Muscle layer of colon (tissue), 2 donors: ENCODE measurements around the gene ARL8A.
"Not testable (repeated sequence)": the region's sequence is repeated elsewhere in the genome, so short reads cannot be mapped to it uniquely, and the experiment has no call there.

Experiments
- H3K27ac ChIP-seq: one replicate; pipeline ENCODE4 v1.7.0; 2013; ENCODE audit warnings: low read depth, mild to moderate bottlenecking, low read length, moderate library complexity
- H3K27me3 ChIP-seq, 2 donors: one replicate each; pipeline ENCODE4 v1.7.0; 2013; ENCODE audit warnings: low read length in 2 of 2, mild to moderate bottlenecking in 2 of 2; ENCODE audit not compliant: insufficient read depth in 2 of 2, control insufficient read depth in 1 of 2
- H3K36me3 ChIP-seq: one replicate; pipeline ENCODE4 v1.7.0; 2013; ENCODE audit warnings: mild to moderate bottlenecking, low read length; ENCODE audit not compliant: insufficient read depth
- H3K4me1 ChIP-seq: one replicate; pipeline ENCODE4 v1.7.0; 2013; ENCODE audit warnings: mild to moderate bottlenecking, low read length; ENCODE audit not compliant: insufficient read depth
- H3K4me3 ChIP-seq, 2 donors: one replicate each; pipeline ENCODE4 v1.7.0; 2013; ENCODE audit warnings: low read length in 2 of 2, low read depth in 1 of 2, mild to moderate bottlenecking in 1 of 2, moderate library complexity in 1 of 2
- H3K9ac ChIP-seq: one replicate; pipeline ENCODE4 v1.7.0; 2013; ENCODE audit warnings: low read length
- H3K9me3 ChIP-seq: one replicate; pipeline ENCODE4 v1.7.0; 2013; ENCODE audit warnings: mild to moderate bottlenecking, low read length
- donor health status: abdominal sarcoma.
- donor health status: Adenocarcinoma of cecum.

ARL8A gene

DNA sequence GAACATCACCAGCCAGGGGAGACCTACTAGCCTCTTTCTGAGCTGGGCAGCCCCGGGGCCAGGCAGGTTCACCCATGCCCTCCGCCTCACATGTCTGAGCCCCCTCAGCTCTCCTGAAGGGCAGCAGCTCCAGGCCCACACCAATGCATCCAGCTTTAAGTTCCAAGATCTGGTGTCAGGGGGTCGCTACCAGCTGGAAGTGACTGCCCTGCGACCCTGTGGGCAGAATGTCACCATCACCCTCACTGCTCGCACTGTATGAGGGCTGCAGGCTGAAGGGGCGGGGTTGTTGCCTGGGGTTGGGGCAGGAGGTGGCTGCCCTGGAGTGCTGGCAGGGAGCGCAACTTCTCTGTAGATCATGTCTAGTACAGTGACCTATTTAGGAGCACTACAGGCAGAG is 24.3 kb upstream of the ARL8A start:
- Histone ChIP-seq H3K4me1 (no peaks in the 10 kb centered on the region), H3K27me3 (no peaks in the 10 kb centered on the region), H3K9ac (no peak overlapping the region), H3K4me3 (no peak overlapping the region), H3K27ac (no peak overlapping the region), H3K36me3 (no peaks in the 10 kb centered on the region), H3K9me3 (no peaks in the 10 kb centered on the region)

DNA sequence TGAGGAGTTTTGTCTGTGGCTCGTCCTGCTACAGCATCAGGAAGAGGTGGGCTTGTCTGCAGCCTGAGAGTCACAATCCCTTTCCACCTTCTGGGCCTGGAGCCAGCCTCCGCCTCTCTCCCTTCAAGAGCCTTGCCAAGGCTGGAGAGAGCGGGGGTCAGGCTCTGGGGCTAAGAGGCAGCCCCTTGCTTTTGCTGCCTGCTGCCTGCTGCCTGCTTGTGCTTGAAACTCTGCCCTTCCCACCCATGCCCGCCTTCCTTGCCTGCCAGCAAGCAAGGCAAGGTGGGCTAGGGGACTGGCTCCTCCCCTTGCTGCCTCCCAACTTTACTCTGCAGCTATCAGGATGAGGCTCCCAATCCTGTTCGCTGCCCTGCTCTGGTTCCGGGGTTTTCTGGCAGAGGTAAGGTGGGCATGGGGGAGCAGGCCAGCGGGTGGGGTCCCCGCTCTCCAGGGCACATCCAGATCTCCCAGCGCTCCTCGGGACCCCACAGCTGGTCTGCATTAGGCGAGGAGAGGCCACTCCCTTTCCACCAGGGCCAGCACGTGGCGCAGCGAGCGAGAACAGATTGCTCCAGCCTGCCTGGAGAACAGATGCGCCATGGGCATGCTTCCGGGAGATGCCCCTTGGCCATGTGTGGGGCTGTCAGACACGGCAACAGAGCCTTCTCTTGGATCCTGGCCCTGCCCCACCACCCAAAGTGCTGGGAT is 23.3 kb upstream of the ARL8A start:
- Histone ChIP-seq H3K27me3 (no peaks in the 10 kb centered on the region), H3K9me3 (no peaks in the 10 kb centered on the region), H3K36me3 (no peaks in the 10 kb centered on the region), H3K4me3 (no peak overlapping the region), H3K4me1 (no peaks in the 10 kb centered on the region), H3K9ac (no peak overlapping the region), H3K27ac (no peak overlapping the region)

DNA sequence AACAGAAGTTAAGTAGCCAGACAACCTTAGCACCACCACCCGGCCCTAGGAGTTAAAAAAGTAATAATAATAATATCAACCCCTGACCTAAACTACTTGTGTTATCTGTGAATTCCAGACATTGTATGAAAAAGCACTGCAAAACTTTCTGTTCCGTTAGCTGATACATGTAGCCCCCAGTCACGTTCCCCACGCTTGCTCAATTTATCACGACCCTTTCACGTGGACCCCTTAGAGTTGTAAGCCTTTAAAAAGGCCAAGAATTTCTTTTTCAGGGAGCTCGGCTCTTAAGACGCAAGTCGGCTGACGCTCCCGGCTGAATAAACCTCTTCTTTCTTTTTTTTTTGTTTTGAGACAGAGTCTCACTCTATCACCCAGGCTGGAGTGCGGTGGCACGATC is 22.5 kb upstream of the ARL8A start:
- H3K9me3 ChIP-seq, H3K36me3 ChIP-seq, H3K4me3 ChIP-seq, H3K27ac ChIP-seq, H3K4me1 ChIP-seq, H3K9ac ChIP-seq, H3K27me3 ChIP-seq: not testable (repeated sequence)

DNA sequence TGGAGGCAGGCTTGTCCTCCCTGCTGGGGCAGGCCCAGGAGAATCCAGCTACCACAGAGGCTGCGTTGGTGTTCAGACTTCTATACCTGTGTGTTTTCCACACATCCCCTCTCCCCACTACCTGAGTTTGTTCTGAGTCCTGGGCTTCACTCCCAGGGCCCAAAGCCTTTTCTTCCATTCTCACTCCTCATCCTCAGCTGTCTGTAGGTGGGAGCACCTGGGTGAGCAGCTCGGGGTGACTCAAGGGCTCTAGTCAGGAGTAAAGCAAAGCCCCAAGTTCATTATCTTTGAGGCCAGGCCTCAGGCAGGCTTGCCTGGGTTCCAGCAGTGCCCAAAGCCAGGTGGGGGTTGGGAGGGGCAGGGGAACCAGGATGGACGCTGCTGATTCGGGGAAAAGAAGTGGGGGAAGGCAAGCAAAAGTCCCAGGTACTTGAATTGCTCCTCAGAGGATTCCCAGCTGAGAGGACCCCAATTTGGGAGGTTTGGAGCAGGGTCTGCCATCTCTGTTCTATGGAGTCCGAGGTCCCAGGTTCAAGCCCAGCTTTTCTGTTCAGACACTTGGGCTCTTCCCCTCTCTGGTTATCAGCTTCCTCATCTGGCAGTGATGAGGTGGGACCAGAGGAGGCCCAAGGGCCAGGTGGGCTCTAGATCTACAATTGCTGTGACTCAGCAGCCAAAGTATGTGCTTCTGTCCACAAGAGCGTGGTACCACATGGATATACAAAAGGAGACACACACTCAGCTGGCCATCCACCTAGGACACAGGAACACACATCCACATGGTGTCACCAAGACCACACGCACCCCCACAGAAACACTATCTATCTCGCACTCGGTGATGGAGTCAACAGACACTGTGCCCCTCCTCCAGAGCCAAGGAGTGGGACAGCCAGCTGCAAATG is 21.7 kb upstream of the ARL8A start:
- Histone ChIP-seq H3K4me1 (no peaks in the 10 kb centered on the region), H3K27ac (no peak overlapping the region), H3K4me3 (no peak overlapping the region), H3K36me3 (no peaks in the 10 kb centered on the region), H3K27me3 (no peaks in the 10 kb centered on the region), H3K9me3 (no peaks in the 10 kb centered on the region), H3K9ac (no peak overlapping the region)

DNA sequence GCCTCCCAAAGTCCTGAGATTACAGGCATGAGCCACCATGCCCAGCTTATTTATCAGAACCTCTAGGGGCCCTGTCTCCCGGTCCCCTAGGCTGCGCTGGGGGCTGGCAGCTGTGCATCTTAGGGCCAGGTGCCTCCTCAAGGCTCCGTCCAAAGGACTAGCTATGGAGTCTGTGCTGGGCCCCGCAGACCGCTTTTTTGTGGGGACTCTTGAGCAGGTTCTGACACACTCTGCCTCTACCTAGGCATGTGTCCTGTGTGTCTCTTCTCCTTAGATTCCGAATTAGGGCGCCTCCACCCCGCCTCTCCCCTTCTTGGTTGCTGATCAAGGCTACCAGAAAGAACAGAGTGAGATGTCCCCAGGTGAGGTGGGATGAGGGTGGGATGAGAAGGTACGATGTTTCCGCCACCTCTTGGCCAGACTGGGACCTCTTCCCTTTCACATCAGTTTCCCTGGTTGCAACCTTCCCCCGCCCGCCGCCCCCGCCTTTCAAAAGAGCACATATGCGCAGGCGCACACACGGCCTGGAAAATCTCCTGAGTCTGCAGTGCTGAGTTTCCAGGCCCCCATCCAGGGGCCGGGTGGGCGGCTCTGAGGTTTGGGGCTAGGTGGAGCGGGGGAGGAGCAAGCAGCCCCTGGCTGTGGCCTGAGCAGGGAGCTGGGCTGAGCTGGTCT is 20.9 kb upstream of the ARL8A start:
- no peaks in the 10 kb centered on the region for H3K36me3 ChIP-seq
- no peak overlapping the region for H3K9ac ChIP-seq

DNA sequence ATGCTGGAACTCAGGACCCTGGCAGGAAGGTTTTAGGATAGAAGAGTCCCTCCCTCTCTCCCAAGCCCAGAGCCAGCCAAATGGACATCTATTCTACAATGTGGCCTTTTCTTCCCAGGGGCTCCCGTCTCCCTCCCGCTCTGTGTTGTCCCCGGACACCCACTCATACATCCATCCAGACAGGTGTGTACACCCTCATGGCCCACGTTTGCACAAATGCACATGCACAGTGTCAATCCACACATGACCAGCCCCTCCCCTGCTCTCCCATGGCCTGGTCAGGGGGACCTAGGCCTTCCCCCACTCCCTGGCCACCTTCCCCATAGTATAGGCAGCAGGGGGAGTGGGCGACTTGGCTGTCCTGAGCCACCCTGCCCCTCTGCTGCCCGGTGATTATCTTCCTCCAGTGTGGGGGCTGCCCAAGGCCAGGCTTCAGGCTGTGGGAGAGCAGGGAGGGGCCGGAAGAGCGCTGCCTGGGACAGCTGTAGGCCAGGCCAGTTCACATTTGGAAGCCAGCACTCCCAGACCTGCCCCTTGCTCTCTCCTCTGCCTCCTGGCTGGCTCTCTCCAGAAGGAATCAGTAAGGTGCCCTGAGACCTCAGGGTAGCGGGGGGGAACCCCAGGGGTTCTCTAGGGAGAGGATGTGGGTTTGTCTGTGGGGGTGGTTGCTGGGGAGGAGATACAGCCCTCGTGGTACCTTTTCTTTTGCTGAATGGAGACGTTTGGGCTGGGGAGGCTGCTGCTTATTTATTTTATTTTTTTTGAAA is 19.9 kb upstream of the ARL8A start:
- Histone ChIP-seq H3K27me3 (no peaks in the 10 kb centered on the region), H3K4me3 (no peak overlapping the region), H3K9ac (no peak overlapping the region), H3K27ac (no peak overlapping the region), H3K36me3 (no peaks in the 10 kb centered on the region), H3K9me3 (no peaks in the 10 kb centered on the region), H3K4me1 (no peaks in the 10 kb centered on the region)

More for the DNA sequence above, 20.9 kb upstream of the ARL8A start:
- no peaks in the 10 kb centered on the region for H3K9me3 ChIP-seq
- no peaks in the 10 kb centered on the region for H3K4me1 ChIP-seq
- no peaks in the 10 kb centered on the region for H3K27me3 ChIP-seq
- H3K27ac ChIP-seq: no peak overlapping the region
- H3K4me3 ChIP-seq: no peak overlapping the region

DNA sequence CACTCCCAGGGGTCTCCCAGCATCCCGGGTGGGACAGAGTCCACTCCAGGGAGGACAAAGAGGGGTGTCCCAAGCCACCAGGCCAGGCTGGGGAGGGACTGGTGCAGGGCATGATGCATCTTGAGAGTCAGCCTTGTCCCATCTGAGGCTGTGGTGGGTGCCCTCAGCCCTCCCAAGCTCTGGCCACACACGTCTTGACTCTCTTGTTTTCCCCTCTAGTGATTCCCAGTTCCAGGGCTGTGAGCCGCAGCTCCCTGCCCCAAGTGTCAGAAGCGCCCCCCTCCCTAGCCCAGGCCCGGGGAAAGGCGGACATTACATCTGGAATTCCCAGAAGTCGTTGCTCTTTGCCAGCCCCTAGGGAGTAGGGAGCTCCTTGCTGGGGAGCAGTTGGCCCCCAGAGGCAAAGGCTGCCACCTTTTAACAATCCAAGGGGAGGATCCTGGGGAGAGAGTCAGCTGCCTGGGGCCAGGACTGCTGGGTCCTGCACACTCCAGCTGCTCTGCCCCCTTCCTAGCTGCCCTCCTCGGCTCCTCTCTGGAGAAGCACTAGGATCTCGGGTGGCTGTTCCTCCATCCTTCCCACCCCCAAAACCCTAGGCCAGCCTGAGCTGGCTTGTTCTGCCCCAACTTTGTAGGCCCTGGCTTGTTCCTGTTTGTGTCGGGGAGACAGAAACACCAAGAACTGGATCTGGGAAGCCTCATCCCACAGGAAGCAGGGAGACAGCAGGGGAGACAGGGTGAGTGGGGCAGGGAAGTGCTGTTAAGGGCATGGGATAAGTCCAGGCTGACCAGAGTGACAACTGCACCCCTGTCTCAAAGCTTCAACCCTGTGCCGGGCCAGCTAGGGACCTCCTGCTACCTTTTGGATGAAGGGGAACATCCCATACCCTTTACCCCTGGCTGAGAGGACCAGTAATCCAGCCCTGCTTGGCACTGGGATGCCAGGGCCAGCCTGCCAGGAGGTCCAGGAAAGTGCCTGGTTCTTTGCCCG is 19.0 kb upstream of the ARL8A start:
- Histone ChIP-seq H3K27me3 (no peaks in the 10 kb centered on the region), H3K27ac (no peak overlapping the region), H3K4me3 (no peak overlapping the region), H3K36me3 (no peaks in the 10 kb centered on the region), H3K4me1 (no peaks in the 10 kb centered on the region), H3K9me3 (no peaks in the 10 kb centered on the region), H3K9ac (no peak overlapping the region)

DNA sequence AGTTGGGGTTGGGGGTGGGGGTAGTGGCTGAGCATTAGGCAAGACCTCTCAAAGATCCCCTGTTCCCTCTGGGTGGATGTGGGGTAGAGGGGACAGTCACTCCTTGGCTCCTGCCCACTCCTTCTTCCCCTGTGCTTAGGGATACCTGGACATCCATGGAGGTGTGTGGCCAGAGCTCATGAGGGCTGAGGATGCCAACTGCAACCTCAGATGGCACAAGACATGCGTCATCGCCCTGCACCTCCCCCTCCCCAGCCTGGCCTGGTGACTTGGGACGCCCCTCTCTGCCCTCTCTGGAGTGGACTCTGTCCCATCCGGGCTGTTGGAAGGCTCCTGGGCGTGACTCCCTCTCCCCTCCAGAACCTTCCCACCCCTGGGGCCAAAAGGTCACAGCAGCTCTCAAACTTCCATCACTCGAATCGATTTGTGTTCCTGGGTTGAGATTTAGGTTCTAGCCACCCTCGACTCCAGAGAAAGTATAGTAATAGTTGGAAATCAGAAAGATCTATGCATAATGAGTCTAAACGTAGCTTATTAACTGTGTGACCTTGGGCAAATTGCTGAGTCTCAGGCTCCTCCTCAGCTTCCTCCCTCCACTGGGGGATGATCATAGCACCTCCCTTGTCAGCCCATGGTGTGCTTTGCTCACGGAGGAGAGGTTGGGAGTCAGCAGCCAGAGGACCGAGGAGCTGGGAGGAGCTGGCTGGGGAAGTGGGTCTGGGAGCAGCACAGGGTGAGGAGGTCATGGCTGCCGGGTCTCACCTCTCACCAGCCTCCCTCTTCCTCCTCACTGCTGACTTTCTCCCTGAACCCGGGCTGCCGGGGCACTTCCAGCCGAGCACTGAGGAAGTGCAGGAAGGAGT is 18.1 kb upstream of the ARL8A start:
- H3K36me3 ChIP-seq: no peaks in the 10 kb centered on the region
- no peaks in the 10 kb centered on the region for H3K9me3 ChIP-seq
- H3K9ac ChIP-seq: no peak overlapping the region
- H3K27ac ChIP-seq: no peak overlapping the region
- H3K27me3 ChIP-seq: no peaks in the 10 kb centered on the region
- H3K4me1 ChIP-seq: no peaks in the 10 kb centered on the region
- no peak overlapping the region for H3K4me3 ChIP-seq

DNA sequence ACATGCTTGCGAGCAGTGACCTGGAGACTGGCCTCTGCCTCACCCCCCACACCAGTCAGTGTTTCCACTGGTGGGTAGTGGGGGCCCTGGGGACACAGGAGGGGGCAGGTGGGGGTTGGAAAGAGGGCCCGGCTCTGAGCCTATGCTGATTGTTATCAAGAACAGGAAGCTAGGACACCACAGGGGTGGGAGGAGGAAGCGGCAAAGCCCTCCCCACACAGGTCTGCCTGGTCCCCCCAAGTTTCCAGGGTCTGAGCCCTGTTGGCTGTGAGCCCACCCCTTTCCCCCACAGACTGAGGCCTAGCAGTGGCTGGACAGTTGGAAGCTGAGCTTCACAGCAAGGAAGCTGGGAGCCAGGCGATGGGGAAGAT is 17.5 kb upstream of the ARL8A start:
- Histone ChIP-seq H3K9me3 (no peaks in the 10 kb centered on the region), H3K27ac (no peak overlapping the region), H3K36me3 (no peaks in the 10 kb centered on the region), H3K27me3 (no peaks in the 10 kb centered on the region), H3K4me3 (no peak overlapping the region), H3K4me1 (no peaks in the 10 kb centered on the region), H3K9ac (no peak overlapping the region)
